WI38 (cell line): Measurements from ENCODE around the gene SUPT7L.

Source experiments
- H3K4me3 ChIP-seq: 2 replicates; pipeline ENCODE4 v1.5.1; 2011; ENCODE audit warnings: low read depth, mild to moderate bottlenecking, control low read depth, low read length
- CTCF ChIP-seq: IDR thresholded peaks from 2 replicates; pipeline ENCODE4 v1.5.1; 2012; ENCODE audit warnings: low read depth, mild to moderate bottlenecking, control low read depth, low read length

The SUPT7L gene

GRCh38 chr2:27652341-27652740, 11.1 kb downstream of the SUPT7L start:
- TF ChIP-seq CTCF = no peak
- H3K4me3 ChIP-seq = no peak overlapping the region

- TF ChIP-seq CTCF = no peak
- H3K4me3 ChIP-seq = no peak overlapping the region
Observed at GRCh38 chr2:27651056-27651455, 12.4 kb downstream of the SUPT7L start.

- H3K4me3 ChIP-seq = no peak overlapping the region
- TF ChIP-seq CTCF = no peak
Observed at GRCh38 chr2:27647737-27648136, 15.7 kb downstream of the SUPT7L start.

- H3K4me3 ChIP-seq = no peak overlapping the region
- no peak for TF ChIP-seq CTCF
Observed at GRCh38 chr2:27647289-27647688, 16.1 kb downstream of the SUPT7L start.

- H3K4me3 ChIP-seq = no peak overlapping the region
- TF ChIP-seq CTCF = no peak
Observed at GRCh38 chr2:27645197-27645596, 18.2 kb downstream of the SUPT7L start.

- no peak overlapping the region for H3K4me3 ChIP-seq
- TF ChIP-seq CTCF = no peak
Observed at GRCh38 chr2:27640722-27641245, 22.6 kb downstream of the SUPT7L start.

GRCh38 chr2:27638709-27639108, 24.7 kb downstream of the SUPT7L start:
- no peak for TF ChIP-seq CTCF
- H3K4me3 ChIP-seq = no peak overlapping the region
